Fibroblast of lung (primary cell): ENCODE results near the gene LAMA4. TPM values are rescaled to one million over a fixed set of nuclear protein-coding genes. Genes with fewer than 3 reads are reported as not detected.

Experiments
- DNase-seq, 2 donors: peaks; one replicate each; pipeline versions ENCODE4 v3.0.0 to v3.0.0-alpha.2; 2010; ENCODE audit warnings: low read depth in 2 of 2
- H2AFZ ChIP-seq: 2 replicates; pipeline ENCODE4 v1.5.1; 2012; ENCODE audit warnings: low read length, control low read depth, inconsistent platforms
- H3K27ac ChIP-seq: 2 replicates; pipeline ENCODE4 v1.5.1; 2011; ENCODE audit warnings: low read length, control low read depth; ENCODE audit not compliant: insufficient read depth
- H3K27me3 ChIP-seq: 2 replicates; pipeline ENCODE4 v1.5.1; 2011; ENCODE audit warnings: mild to moderate bottlenecking, low read length; ENCODE audit not compliant: control insufficient read depth, insufficient read depth
- H3K36me3 ChIP-seq: 2 replicates; pipeline ENCODE4 v1.5.1; 2011; ENCODE audit warnings: low read length; ENCODE audit not compliant: control insufficient read depth, insufficient read depth
- H3K4me1 ChIP-seq: 2 replicates; pipeline ENCODE4 v1.5.1; 2011; ENCODE audit warnings: low read length; ENCODE audit not compliant: control insufficient read depth, insufficient read depth; ENCODE audit errors: extremely low read depth
- H3K4me2 ChIP-seq: 2 replicates; pipeline ENCODE4 v1.5.1; 2011; ENCODE audit warnings: low read length, control low read depth; ENCODE audit not compliant: insufficient read depth; ENCODE audit errors: extremely low read depth
- H3K4me3 ChIP-seq, 4 experiments: fragments of 200-600 bp in 1 of 4; sonication (generic) in 1 of 4; replicated peaks in 1 of 4; 2 replicates each; pipeline ENCODE4 v1.5.1; 2011 to 2016; ENCODE audit warnings: low read length in 4 of 4, low read depth in 3 of 4, mild to moderate bottlenecking in 3 of 4, control low read depth in 2 of 4, inconsistent platforms in 1 of 4, mixed read lengths in 1 of 4; ENCODE audit not compliant: insufficient read depth in 1 of 4; ENCODE audit errors: control extremely low read depth in 1 of 4
- H3K79me2 ChIP-seq: 2 replicates; pipeline ENCODE4 v1.5.1; 2012; ENCODE audit warnings: mild to moderate bottlenecking, low read length, inconsistent platforms; ENCODE audit not compliant: control insufficient read depth, insufficient read depth
- H3K9ac ChIP-seq: 2 replicates; pipeline ENCODE4 v1.5.1; 2011; ENCODE audit warnings: mild to moderate bottlenecking, low read length, control low read depth; ENCODE audit not compliant: insufficient read depth
- H3K9me3 ChIP-seq: 2 replicates; pipeline ENCODE4 v1.5.1; 2012; ENCODE audit warnings: low read depth, low read length; ENCODE audit not compliant: control insufficient read depth, insufficient read depth
- H4K20me1 ChIP-seq: 2 replicates; pipeline ENCODE4 v1.5.1; 2011; ENCODE audit warnings: low read length; ENCODE audit not compliant: control insufficient read depth, insufficient read depth; ENCODE audit errors: extremely low read depth
- EZH2 ChIP-seq: IDR thresholded peaks from 2 replicates; pipeline ENCODE4 v1.5.1; 2012; ENCODE audit warnings: low read length, control low read depth, mild to moderate bottlenecking; ENCODE audit errors: missing control alignments
- polyA plus RNA-seq, 2 donors: library from polyadenylated mRNA; depleted of rRNA in 1 of 2; stranded (reverse) in 1 of 2; unstranded in 1 of 2; fragments of >200 nt; gene quantifications; 2 replicates each; pipeline ENCODE4 v1.2.1, GENCODE V29; 2011 to 2012; ENCODE audit warnings: missing spikeins in 1 of 2
- total RNA-seq: library from RNA; depleted of rRNA; stranded (reverse); fragments of >200 nt; gene quantifications from 2 replicates; pipeline ENCODE4 v1.2.1, GENCODE V29; 2014
- TF ChIP-seq, protein P1 (sequence below), 2 donors: IDR thresholded peaks in 1 of 2; conservative IDR thresholded peaks in 1 of 2; 1 replicate in 1 of 2; 2 replicates in 1 of 2; pipeline ENCODE4 v1.5.1; 2011 to 2012; ENCODE audit warnings: low read length in 2 of 2, control low read depth in 1 of 2, inconsistent platforms in 1 of 2, low read depth in 1 of 2, mild to moderate bottlenecking in 1 of 2

Gene LAMA4
- total and polyA plus RNA-seq, 2 donors (not counting 1 experiment from before 2014, with no cell fraction given) = 636 to 662 TPM

DNA sequence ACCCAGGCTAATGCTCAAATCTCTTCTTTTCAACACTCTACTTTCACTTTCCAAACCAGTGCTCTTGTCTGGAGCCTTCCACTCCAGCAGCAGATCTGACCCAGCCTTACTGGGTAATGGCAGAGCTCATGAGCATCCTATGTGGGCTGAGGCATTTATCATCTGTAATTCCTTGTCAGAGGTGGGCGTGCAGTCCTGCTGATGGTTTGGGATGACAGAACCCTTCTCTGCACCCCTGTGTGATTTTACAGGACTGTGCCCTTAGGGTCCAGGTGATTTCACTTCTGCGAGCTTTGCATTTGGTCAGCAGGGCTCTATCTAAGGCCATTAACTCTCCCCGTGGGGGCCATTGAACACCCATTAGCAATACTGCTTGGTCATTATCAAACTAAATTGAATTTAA is 55.4 kb downstream of the LAMA4 start:
- no peaks in the 10 kb centered on the region for H3K27me3 ChIP-seq
- no peak for DNase-seq
- no peak overlapping the region for H3K9ac ChIP-seq
- no peak for TF ChIP-seq EZH2
- no peak overlapping the region for H3K4me3 ChIP-seq
- H3K36me3 ChIP-seq = peaks cover 8% of the 10 kb centered on the region
- no peak overlapping the region for H3K27ac ChIP-seq
- H3K4me2 ChIP-seq = no peak overlapping the region
- H3K79me2 ChIP-seq = no peaks in the 10 kb centered on the region
- no peaks in the 10 kb centered on the region for H3K9me3 ChIP-seq
- H4K20me1 ChIP-seq = no peaks in the 10 kb centered on the region
- peaks cover 10% of the 10 kb centered on the region for H3K4me1 ChIP-seq
- H2AFZ ChIP-seq = no peak overlapping the region

DNA sequence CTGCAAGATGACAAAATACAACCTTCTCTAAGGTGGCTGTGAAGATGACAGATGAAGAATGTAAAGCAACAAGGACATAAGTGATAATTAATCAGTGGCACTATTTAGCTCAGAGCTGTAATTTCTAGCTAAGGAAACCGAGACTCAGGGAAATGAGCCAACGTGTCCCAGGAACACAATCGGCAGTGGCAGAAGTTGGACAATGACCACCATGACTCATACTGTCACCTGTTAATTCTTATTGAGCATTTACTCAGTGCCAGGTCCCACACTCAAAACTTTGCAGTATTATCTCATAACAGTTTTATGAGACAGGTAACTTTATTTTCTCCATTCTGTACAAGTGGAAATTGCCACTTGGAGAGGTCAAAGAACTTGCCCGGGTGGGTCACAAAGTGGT is 55.8 kb downstream of the LAMA4 start:
- H3K9ac ChIP-seq = no peak overlapping the region
- H3K79me2 ChIP-seq = no peaks in the 10 kb centered on the region
- no peak overlapping the region for H3K4me3 ChIP-seq
- TF ChIP-seq, protein P1, sequence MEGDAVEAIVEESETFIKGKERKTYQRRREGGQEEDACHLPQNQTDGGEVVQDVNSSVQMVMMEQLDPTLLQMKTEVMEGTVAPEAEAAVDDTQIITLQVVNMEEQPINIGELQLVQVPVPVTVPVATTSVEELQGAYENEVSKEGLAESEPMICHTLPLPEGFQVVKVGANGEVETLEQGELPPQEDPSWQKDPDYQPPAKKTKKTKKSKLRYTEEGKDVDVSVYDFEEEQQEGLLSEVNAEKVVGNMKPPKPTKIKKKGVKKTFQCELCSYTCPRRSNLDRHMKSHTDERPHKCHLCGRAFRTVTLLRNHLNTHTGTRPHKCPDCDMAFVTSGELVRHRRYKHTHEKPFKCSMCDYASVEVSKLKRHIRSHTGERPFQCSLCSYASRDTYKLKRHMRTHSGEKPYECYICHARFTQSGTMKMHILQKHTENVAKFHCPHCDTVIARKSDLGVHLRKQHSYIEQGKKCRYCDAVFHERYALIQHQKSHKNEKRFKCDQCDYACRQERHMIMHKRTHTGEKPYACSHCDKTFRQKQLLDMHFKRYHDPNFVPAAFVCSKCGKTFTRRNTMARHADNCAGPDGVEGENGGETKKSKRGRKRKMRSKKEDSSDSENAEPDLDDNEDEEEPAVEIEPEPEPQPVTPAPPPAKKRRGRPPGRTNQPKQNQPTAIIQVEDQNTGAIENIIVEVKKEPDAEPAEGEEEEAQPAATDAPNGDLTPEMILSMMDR (conservative IDR thresholded peaks at IDR 0.05 in 1 of 2, IDR thresholded peaks at IDR 0.05 in 1 of 2; ENCODE audit: low read depth in 1 of 2, low read length in 2 of 2) = no peak
- TF ChIP-seq EZH2 = no peak
- no peak overlapping the region for H3K4me2 ChIP-seq
- peaks cover 8% of the 10 kb centered on the region for H3K4me1 ChIP-seq
- peaks cover 8% of the 10 kb centered on the region for H3K36me3 ChIP-seq
- no peaks in the 10 kb centered on the region for H3K27me3 ChIP-seq
- no peaks in the 10 kb centered on the region for H4K20me1 ChIP-seq
- no peak overlapping the region for H2AFZ ChIP-seq
- no peak overlapping the region for H3K27ac ChIP-seq
- H3K9me3 ChIP-seq = no peaks in the 10 kb centered on the region
- no peak for DNase-seq

DNA sequence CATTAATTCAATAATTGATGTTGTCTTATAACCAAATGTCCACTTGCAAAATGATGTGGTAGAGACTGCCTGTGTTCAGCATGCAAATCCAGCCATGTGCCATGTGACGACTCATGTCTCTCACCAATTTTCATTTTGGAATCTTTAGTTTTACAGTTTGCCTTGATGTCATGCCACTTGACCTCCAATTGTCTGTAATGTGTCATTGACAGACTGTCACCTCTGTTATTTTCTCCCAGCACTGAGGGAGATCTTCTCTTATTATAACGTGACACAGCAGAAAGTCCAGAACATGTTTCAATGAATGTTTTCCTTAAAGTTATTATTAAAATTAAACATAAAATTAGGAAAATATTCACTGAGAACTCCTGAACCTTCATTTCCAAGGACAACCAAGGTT is 56.7 kb downstream of the LAMA4 start:
- H3K9me3 ChIP-seq = no peaks in the 10 kb centered on the region
- TF ChIP-seq EZH2 = no peak
- TF ChIP-seq, protein P1 (conservative IDR thresholded peaks at IDR 0.05 in 1 of 2, IDR thresholded peaks at IDR 0.05 in 1 of 2; ENCODE audit: low read depth in 1 of 2, low read length in 2 of 2) = no peak
- no peak overlapping the region for H3K9ac ChIP-seq
- no peak for DNase-seq
- H3K79me2 ChIP-seq = no peaks in the 10 kb centered on the region
- peaks cover 9% of the 10 kb centered on the region for H3K36me3 ChIP-seq
- H3K4me2 ChIP-seq = no peak overlapping the region
- H3K27ac ChIP-seq = no peak overlapping the region
- no peak overlapping the region for H3K4me3 ChIP-seq
- H3K27me3 ChIP-seq = no peaks in the 10 kb centered on the region
- no peak overlapping the region for H2AFZ ChIP-seq
- peaks cover under 1% of the 10 kb centered on the region for H3K4me1 ChIP-seq
- no peaks in the 10 kb centered on the region for H4K20me1 ChIP-seq
